Measurements from ENCODE around the gene TRPM3. TPM values are rescaled to one million over a fixed set of nuclear protein-coding genes. Genes with fewer than 3 reads are reported as not detected.
A peak's percentile ranks its signal among the peaks of the same experiment; 100 is the strongest.

TRPM3 gene
- total RNA-seq, 8 experiments from 2014 or later = 0.09 to 2.3 (median 1.4) TPM

DNA sequence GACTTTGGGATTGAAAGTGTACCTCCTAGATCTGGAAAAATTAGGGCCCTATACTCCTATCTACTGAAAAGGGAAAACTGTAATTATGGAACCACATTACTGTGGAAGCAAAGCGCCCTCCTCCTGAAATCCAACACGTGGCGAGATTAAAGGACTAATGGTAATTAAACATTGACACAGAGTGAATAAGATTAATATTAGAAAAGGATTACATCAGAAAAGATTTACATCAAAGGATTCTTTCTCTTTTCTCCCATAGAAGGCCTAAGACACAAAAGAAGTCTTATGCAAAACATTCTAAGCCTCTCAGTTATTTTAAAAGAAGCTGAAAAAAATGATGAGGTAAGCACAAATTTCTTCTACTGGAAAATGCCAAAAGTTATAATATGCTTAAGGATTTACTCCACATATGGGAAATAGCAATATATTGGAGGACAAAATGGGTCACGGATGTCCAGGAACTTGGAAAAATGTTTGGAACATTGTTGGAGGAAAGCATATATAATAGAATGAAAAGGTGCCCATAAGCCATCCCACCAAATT is 227.8 kb downstream of the TRPM3 start:
- no peak for ATAC-seq (replicated peaks in 6 of 8)
- WGBS, 10 experiments = 24 to 100% (median 86%) methylated on average over 1 to 4 of the region's 4 CpGs; no CpG with 5 or more reads in 1 of the 10 experiments
- in situ Hi-C loops (cut with MboI; ENCODE audit: low pct_unique_long_range_greater_than_20kb in 2 of 9, low sequenced_read_pairs in 9 of 9, unreplicated experiment in 9 of 9) = no loop called here
- H3K27ac ChIP-seq = no peak overlapping the region
- no peak overlapping the region for H3K4me3 ChIP-seq
- H3K4me1 ChIP-seq (replicated peaks in 1 of 2) = peaks cover 0 to 7% of the 10 kb centered on the region in 2 donors

DNA sequence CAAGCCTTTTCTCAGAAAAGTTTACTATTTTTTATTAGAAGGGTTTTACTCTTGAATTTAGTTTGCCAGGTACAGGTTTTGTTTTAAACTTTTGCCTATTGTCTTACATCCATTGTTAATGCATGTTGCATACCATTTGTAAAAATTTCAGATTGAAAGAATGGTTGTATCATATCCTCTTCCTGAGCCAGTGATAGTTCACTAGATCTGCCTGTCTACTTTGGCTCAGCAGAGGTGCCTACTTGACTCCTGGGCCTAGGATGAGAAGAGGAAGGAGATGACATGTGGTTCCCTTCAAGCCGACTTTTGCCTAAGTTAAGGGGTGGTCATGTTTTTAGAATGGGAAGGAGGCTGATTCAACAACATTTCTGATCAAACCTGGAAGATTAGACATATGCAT is 232.9 kb downstream of the TRPM3 start:
- WGBS, 10 experiments = 40 to 100% (median 50%) methylated on average over 1 of the region's 1 CpG; no CpG with 5 or more reads in 5 of the 10 experiments
- no peak for ATAC-seq (replicated peaks in 6 of 8)
- Histone ChIP-seq H3K4me3 (no peak overlapping the region), H3K4me1 (replicated peaks in 1 of 2) (peaks cover 0 to 7% of the 10 kb centered on the region in 2 donors), H3K27ac (no peak overlapping the region)
- in situ Hi-C loops (cut with MboI; ENCODE audit: low pct_unique_long_range_greater_than_20kb in 2 of 9, low sequenced_read_pairs in 9 of 9, unreplicated experiment in 9 of 9) = no loop called here

DNA sequence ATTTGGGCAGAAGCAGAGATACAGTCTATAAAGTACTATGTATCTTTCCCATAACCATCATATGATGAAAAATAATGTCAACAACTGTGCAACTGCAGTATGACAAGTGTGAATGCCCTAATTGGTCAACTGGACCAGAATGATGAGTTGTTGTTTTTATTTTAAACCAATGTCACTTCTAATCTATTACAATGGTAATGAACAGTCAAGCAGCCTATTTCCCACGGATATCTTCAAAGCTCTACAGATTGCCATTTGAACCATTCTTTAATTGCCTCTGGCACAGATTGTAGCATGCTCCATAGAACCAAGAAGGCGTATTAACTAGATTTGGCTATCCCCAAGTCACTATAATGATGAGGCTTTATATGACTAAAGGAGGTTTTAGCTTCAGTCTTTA is 233.6 kb downstream of the TRPM3 start:
- 7 to 100% (median 71%) methylated on average over 1 to 2 of the region's 2 CpGs; no CpG with 5 or more reads in 3 of the 10 experiments for WGBS, 10 experiments
- in situ Hi-C loops (cut with MboI; ENCODE audit: low pct_unique_long_range_greater_than_20kb in 2 of 9, low sequenced_read_pairs in 9 of 9, unreplicated experiment in 9 of 9) = no loop called here
- ATAC-seq (replicated peaks in 6 of 8) = no peak
- H3K4me3 ChIP-seq = no peak overlapping the region
- H3K4me1 ChIP-seq (replicated peaks in 1 of 2) = peaks cover 0 to 3% of the 10 kb centered on the region in 2 donors
- H3K27ac ChIP-seq = no peak overlapping the region

DNA sequence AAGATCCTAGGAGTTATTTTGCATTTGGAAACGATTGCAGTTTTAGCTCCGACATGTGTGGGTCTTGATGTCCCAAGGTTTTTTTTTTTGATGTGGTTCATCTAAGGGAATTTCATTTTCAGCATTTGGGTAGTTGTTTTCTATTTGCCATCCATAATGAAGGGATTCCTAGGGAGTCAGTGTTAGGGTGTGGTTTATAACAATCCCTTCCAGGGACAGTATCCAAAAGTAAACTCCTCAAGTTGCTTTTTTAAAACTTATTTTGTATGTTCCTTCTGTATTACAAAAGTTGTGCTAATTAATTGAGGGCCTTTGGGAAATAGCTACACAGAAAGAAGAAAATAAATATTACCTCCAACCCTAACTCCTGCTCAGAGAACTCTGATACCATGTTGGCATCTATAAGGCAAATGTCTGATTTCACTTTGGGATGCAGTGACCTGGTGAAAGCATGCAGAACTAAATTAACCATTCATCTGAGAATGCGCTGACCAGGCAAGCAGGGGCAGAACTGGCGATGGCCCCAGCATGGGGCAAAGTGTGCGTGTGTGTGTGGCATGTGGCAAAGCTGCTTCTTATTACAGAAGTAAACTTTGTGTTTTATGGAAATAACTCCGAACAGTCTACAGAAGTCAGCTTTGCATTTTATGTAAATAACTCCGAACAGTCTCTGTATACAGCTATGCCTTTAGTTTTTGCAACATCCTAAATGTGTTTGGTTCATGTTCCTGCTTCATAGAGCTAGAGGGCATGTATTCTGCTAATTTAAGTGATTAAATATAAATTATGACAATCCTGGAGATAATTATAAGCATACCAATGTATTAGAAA is 237.2 kb downstream of the TRPM3 start:
- Histone ChIP-seq H3K4me1 (replicated peaks in 1 of 2) (peaks cover 0 to 24% of the 10 kb centered on the region in 2 donors), H3K4me3 (no peak overlapping the region), H3K27ac (no peak overlapping the region)
- in situ Hi-C loops (cut with MboI; ENCODE audit: low pct_unique_long_range_greater_than_20kb in 2 of 9, low sequenced_read_pairs in 9 of 9, unreplicated experiment in 9 of 9) = no loop called here
- peak in 3 of 8 experiments; percentile 67 to 75 (median 68) for ATAC-seq (replicated peaks in 6 of 8)
- 0 to 88% (median 66%) methylated on average over 1 to 7 of the region's 7 CpGs; no CpG with 5 or more reads in 1 of the 10 experiments for WGBS, 10 experiments

DNA sequence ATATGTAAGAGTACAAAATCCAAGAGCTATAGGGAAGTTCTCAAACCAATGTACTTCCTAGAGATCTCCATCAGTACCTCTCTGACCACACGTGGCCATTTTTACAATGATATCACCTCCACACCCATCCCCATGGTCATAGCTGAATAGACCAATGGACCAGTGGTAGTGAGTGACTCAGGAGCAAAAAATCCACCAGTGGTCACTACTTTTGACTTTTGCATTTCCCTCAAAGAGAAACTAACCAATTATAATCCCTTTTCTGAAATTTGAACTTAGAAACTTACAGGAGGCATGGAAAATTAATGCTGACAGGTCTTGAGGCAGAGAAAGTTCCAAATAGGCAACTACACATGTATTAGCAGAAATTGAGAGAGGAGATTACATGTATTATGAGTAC is 238.4 kb downstream of the TRPM3 start:
- peaks cover 0 to 29% of the 10 kb centered on the region in 2 donors for H3K4me1 ChIP-seq (replicated peaks in 1 of 2)
- in situ Hi-C loops (cut with MboI; ENCODE audit: low pct_unique_long_range_greater_than_20kb in 2 of 9, low sequenced_read_pairs in 9 of 9, unreplicated experiment in 9 of 9) = no loop called here
- peak in 2 of 8 experiments; percentile 32 to 36 for ATAC-seq (replicated peaks in 6 of 8)
- WGBS, 10 experiments = 0 to 100% (median 83%) methylated on average over 1 of the region's 1 CpG; no CpG with 5 or more reads in 3 of the 10 experiments
- H3K27ac ChIP-seq = no peak overlapping the region
- H3K4me3 ChIP-seq = no peak overlapping the region

DNA sequence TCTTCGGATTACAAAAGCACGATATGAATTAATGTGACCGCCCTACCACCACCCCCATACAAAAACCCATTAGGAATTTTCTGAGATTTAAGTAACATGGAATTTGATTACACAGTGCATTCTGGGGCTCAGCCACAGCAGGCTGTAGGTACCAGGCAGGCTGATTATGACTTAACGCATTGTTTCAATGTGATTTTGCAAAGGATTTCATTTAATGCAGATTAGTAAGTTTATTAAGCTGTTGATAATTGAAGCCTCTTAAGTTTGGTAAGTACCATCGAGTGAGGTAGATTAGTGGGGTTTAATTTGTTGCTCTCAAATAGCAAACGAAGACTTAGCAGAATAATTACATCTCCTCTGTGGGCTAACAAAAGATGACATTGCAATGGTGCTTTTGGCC is 240.1 kb downstream of the TRPM3 start:
- no peak overlapping the region for H3K4me3 ChIP-seq

DNA sequence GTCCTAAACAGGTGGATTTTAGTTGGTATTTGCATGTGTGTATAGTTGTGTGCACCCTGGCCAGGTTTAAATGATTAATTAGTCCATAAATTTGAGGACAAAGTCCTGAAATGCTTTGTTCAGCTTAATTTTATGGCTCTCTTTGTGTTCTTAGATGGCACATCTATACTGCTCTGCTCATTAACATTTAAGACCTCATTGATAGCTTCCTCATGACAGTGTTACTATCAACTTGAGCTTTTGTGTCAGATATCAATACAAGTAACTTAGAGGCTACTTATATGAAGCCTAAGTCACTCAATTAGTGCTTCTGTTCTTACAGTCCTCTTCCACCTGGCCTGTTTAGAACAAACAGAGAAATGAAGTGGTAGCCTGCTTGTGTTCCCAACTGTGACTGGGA is 240.9 kb downstream of the TRPM3 start:
- Histone ChIP-seq H3K4me3 (no peak overlapping the region), H3K4me1 (replicated peaks in 1 of 2) (peaks cover 0 to 29% of the 10 kb centered on the region in 2 donors), H3K27ac (no peak overlapping the region)
- in situ Hi-C loops (cut with MboI; ENCODE audit: low pct_unique_long_range_greater_than_20kb in 2 of 9, low sequenced_read_pairs in 9 of 9, unreplicated experiment in 9 of 9) = no loop called here
- peak in 2 of 8 experiments; percentile 5 to 18 for ATAC-seq (replicated peaks in 6 of 8)

More for the DNA sequence above, 240.1 kb downstream of the TRPM3 start:
- no peak for ATAC-seq (replicated peaks in 6 of 8)
- Histone ChIP-seq H3K27ac (no peak overlapping the region), H3K4me1 (replicated peaks in 1 of 2) (peaks cover 0 to 29% of the 10 kb centered on the region in 2 donors)
- in situ Hi-C loops (cut with MboI; ENCODE audit: low pct_unique_long_range_greater_than_20kb in 2 of 9, low sequenced_read_pairs in 9 of 9, unreplicated experiment in 9 of 9) = no loop called here
- 54 to 100% (median 90%) methylated on average over 1 to 6 of the region's 6 CpGs; no CpG with 5 or more reads in 1 of the 10 experiments for WGBS, 10 experiments

DNA sequence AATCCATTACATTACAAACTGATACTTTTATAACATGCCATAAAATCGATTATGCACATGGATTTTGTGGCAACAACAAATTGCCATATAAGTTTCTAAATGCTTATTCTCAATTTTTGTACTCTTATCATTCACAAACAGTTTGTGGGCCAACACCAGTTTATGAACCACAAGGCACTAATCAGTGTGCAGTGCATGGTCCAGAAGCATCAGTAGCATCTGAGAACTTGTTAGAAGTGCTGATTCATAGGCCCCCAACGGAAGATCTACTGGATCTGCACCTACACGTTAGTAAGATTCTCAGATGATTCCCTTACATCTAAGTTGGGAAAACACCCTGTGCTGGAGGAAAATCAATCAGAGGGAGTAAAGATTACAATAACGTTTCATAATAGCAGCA is 242.8 kb downstream of the TRPM3 start:
- H3K4me1 ChIP-seq (replicated peaks in 1 of 2) = peaks cover 0 to 29% of the 10 kb centered on the region in 2 donors
- ATAC-seq (replicated peaks in 6 of 8) = no peak
- in situ Hi-C loops (cut with MboI; ENCODE audit: low pct_unique_long_range_greater_than_20kb in 2 of 9, low sequenced_read_pairs in 9 of 9, unreplicated experiment in 9 of 9) = no loop called here
- H3K4me3 ChIP-seq = no peak overlapping the region
- 0 to 75% (median 25%) methylated on average over 1 to 4 of the region's 4 CpGs for WGBS, 10 experiments
- no peak overlapping the region for H3K27ac ChIP-seq

DNA sequence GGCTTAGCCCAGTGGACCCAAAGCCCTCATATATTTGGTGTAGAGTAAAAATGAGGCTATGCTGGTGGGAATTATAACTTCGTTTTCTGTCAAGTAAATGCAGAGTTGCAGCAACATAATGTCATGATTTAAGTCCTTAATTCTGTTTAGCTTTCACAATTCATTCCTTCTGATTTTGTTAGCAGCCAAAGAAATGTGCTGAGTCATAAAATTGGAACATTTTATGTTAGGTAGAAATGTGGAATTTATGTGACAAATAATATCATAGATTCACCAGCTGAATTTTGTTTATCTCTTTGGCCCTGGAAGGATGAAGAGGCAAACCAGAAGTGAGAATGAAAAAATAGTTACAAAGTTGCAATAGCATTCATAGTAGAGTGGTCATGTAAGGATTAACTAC is 247.0 kb downstream of the TRPM3 start:
- no peak for ATAC-seq (replicated peaks in 6 of 8)
- Histone ChIP-seq H3K4me1 (replicated peaks in 1 of 2) (peaks cover 0 to 8% of the 10 kb centered on the region in 2 donors), H3K4me3 (no peak overlapping the region), H3K27ac (no peak overlapping the region)
- in situ Hi-C loops (cut with MboI; ENCODE audit: low pct_unique_long_range_greater_than_20kb in 2 of 9, low sequenced_read_pairs in 9 of 9, unreplicated experiment in 9 of 9) = no loop called here
- WGBS, 10 experiments = 0 to 100% (median 67%) methylated on average over 1 of the region's 1 CpG; no CpG with 5 or more reads in 3 of the 10 experiments

DNA sequence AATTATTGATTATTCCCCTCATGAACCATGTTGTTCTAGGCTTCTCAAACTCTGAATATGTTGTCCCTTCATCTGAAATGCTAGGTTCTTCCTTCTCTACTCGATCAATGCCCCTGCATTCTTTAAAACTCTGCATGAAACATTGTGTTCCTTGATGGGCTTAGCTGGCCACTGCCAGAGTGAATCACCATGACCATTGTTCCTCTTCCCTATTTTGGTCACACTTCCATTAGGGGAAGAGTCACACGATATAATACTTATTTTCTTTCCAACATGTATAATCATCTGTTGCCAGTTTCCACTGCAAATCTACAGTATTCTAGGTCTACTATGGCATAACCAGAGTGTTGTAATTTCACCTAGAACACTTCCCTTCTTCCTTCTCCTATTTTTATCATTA is 247.9 kb downstream of the TRPM3 start:
- Histone ChIP-seq H3K27ac (no peak overlapping the region), H3K4me3 (no peak overlapping the region), H3K4me1 (replicated peaks in 1 of 2) (peaks cover 0 to under 1% of the 10 kb centered on the region in 2 donors)
- WGBS, 10 experiments = 0 to 100% (median 39%) methylated on average over 1 to 2 of the region's 2 CpGs; no CpG with 5 or more reads in 3 of the 10 experiments
- no peak for ATAC-seq (replicated peaks in 6 of 8)
- in situ Hi-C loops (cut with MboI; ENCODE audit: low pct_unique_long_range_greater_than_20kb in 2 of 9, low sequenced_read_pairs in 9 of 9, unreplicated experiment in 9 of 9) = no loop called here

DNA sequence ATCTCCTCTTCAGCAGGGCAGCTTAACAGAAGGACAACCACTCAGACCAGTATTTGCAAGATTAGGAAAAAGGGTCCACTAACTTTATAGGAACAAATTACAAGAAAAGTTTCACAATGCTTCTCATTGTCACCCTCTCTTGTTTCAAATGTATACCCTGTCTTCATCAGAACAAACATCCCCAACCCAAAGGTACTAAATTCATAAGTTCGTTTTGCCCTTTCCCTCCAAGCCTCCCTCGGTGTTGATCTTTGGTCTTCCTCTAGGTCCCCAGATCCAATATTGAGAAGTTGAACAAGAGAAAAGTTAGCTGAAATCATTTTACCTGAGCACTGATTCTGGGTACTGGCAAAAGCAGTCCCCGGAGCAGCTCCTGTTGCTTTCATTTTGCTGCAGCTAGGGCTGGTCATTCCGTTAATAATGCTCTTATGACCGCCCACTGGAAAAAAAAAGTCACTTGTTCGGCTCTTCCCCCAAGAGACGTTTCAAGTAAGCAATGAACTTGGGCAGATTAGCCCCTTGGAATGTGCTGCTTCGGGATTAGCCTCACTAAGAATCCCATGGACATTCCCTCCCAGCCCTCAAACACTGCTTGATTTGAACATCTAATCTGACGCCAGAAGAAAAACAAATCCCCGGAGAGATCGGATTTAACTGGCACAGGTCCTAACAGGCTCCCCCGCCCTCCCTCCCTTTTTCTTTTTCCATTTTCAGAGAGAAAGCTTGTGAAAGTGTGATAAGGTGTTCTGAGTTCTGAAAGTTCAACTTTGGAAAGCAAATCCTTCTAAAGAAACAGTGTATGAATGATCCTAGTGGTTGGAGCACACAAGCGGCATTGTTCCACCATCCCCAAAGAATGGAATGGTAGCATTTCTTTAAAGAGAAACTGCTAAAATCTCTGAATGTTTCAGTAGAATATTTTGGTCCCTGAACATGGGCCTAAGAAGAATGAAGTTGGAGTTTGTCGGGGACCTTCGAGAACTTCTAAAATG is 252.5 kb downstream of the TRPM3 start:
- in situ Hi-C loops (cut with MboI; ENCODE audit: low pct_unique_long_range_greater_than_20kb in 2 of 9, low sequenced_read_pairs in 9 of 9, unreplicated experiment in 9 of 9) = no loop called here
- Histone ChIP-seq H3K4me3 (no peak overlapping the region), H3K27ac (no peak overlapping the region), H3K4me1 (replicated peaks in 1 of 2) (no peaks in the 10 kb centered on the region)
- 30 to 100% (median 72%) methylated on average over 1 to 9 of the region's 15 CpGs for WGBS, 10 experiments
- no peak for ATAC-seq (replicated peaks in 6 of 8)

DNA sequence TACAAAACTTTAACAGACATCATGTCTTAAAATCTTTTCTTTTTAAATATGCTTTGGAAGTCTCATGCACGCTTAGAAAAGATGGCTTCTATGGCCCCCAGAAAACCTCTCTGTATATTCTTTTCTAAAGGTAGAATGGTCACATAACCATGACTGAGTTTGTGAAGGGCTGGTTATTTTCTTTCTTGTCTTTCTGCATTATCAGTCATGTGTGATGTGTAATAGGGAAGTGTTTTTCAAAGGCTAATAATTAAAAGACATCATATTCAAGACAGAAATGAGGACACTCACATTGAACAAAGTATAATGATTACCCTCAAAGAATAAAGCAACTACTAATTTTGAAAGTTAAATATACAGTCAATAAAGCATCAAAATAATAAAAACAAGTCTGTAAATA is 253.4 kb downstream of the TRPM3 start:
- Histone ChIP-seq H3K4me1 (replicated peaks in 1 of 2) (no peaks in the 10 kb centered on the region), H3K27ac (no peak overlapping the region), H3K4me3 (no peak overlapping the region)
- in situ Hi-C loops (cut with MboI; ENCODE audit: low pct_unique_long_range_greater_than_20kb in 2 of 9, low sequenced_read_pairs in 9 of 9, unreplicated experiment in 9 of 9) = no loop called here
- no peak for ATAC-seq (replicated peaks in 6 of 8)
- WGBS, 10 experiments = 0 to 100% (median 92%) methylated on average over 1 of the region's 1 CpG; no CpG with 5 or more reads in 3 of the 10 experiments

DNA sequence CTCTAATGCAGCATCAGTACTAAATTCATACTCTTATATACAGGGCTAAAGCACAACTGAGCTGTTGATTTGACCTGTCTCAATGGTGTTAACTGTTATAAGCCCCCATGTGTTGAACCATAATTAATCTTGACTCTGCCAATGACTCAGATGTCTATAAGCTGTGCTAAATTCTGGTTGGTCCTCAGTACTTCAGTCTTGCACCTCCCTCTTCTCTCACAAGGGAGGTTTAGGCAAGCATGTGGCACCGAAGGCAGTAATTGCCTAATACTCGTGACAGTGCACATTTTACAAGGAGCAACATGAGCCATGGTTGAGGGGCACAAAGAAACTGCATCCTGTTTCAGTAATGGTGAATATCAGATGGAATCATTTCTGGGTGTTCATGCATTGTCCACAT is 255.9 kb downstream of the TRPM3 start:
- in situ Hi-C loops (cut with MboI; ENCODE audit: low pct_unique_long_range_greater_than_20kb in 2 of 9, low sequenced_read_pairs in 9 of 9, unreplicated experiment in 9 of 9) = no loop called here
- WGBS, 10 experiments = 20 to 100% (median 89%) methylated on average over 1 to 2 of the region's 2 CpGs; no CpG with 5 or more reads in 4 of the 10 experiments

More for the DNA sequence above, 255.9 kb downstream of the TRPM3 start:
- ATAC-seq (replicated peaks in 6 of 8) = no peak
- Histone ChIP-seq H3K27ac (no peak overlapping the region), H3K4me1 (replicated peaks in 1 of 2) (no peaks in the 10 kb centered on the region), H3K4me3 (no peak overlapping the region)
